ENCODE results near the gene DESI2.

Gene DESI2

GRCh38 chr1:244757091-244757939 lies 104.4 kb downstream of the DESI2 start:
- TF ChIP-seq MAX (IDR thresholded peaks at IDR 0.05) (no peak), TCF12 (IDR thresholded peaks at IDR 0.05; ENCODE audit: low read depth) (no peak), NFIC (IDR thresholded peaks at IDR 0.05) (no peak), TEAD4 (IDR thresholded peaks at IDR 0.05) (no peak), REST (IDR thresholded peaks at IDR 0.05; ENCODE audit: low read depth) (no peak), RAD21 (IDR thresholded peaks at IDR 0.05; ENCODE audit: low read depth) (no peak), ZBTB7A (IDR thresholded peaks at IDR 0.05; ENCODE audit: low read depth) (no peak), EP300 (IDR thresholded peaks at IDR 0.05; ENCODE audit: borderline replicate concordance) (no peak), YY1 (IDR thresholded peaks at IDR 0.05; ENCODE audit: low read depth) (no peak), CEBPB (IDR thresholded peaks at IDR 0.05) (no peak), CREB1 (IDR thresholded peaks at IDR 0.05; ENCODE audit: low read depth) (no peak), EGR1 (IDR thresholded peaks at IDR 0.05) (no peak), TAF1 (IDR thresholded peaks at IDR 0.05; ENCODE audit: low read depth) (no peak)

All from Ishikawa (cell line).